KG1 (cell line): ENCODE results near the gene TMEM134.

Source experiments
- DNase-seq: peaks from one replicate; lab custom pipeline; 2025; lab: John Stamatoyannopoulos, UW

TMEM134 gene

DNA sequence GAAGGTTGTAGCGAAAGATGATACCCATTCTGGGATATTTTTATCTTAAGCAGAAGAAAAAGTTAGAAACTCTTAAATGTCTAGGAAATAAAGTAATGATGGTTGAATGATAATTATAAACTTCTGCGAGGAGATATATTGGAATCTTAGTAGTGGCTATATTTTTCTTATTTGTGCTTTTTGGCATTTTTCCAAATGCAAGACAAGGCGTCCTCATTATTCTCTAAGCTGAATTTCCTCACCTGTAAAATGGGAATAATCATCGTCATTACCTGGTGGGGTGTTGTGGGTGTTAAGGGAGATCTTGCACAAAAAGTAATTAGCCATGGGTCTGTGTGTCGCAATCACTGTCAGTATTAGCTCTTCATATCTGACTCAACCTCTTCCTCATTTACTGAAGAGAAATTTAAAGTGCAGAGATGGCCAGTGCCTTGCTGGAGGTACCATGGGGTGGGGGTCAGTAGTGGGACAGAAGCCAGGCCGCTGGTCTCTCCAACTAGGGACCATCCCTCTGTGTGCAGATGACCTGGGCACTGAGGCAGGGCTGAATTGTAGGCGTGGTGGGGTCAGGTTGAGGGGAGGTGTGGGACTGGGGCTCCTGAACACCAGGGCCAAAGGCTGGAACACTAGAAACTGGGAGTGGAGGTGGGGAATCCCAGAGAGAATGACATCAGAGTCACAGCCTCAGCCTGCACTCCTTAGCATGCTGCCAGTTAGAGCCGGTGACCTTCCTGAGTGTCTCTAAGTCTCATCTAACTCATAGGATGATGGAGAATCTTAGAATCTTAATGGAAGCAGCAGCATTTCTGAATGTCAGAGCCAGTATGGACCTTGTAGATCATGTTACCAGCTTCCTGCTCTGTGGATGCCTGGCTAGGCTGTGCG, 32.0 kb upstream of the TMEM134 start:
- DNase-seq = no peak

DNA sequence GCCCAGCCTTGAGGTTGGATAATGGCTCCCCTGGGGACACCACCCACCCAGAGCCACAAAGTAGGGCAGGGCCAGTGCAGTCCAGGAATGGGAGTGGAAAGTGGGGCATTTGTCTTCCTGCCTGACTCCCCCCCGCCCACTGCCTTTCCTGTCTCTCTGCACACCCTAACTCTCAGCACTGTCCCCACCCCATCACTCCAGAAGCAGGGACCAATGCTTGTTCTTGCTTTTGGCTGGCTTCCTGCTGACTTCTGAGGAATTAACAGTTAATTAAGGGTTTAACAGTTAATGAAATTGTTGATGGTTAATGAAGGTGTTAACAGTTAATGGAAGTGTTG, 31.4 kb upstream of the TMEM134 start:
- no peak for DNase-seq

GRCh38 chr11:67499808-67500483, 30.9 kb upstream of the TMEM134 start:
- DNase-seq = no peak

DNA sequence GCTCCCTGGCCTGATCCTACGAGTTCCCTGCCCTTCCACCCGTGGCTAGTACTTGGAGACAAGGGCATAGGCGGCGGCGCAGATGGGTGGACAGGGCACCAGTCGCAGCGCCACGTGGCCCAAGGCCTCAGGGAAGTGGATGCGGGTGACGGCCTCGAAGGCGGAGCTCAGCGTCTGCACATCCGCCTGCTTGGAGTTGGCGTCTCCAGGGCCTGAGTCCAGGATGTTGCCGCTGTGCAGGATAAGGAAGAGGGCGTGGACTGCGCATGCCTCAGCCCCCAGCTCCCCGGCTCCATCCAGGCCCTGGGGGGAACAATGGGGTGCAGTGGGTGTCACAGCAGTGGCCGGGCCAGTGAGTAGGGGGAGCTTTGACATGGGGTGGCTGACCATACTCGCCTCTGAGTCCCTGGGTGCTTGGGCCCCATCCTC, 29.5 kb upstream of the TMEM134 start:
- no peak for DNase-seq

DNA sequence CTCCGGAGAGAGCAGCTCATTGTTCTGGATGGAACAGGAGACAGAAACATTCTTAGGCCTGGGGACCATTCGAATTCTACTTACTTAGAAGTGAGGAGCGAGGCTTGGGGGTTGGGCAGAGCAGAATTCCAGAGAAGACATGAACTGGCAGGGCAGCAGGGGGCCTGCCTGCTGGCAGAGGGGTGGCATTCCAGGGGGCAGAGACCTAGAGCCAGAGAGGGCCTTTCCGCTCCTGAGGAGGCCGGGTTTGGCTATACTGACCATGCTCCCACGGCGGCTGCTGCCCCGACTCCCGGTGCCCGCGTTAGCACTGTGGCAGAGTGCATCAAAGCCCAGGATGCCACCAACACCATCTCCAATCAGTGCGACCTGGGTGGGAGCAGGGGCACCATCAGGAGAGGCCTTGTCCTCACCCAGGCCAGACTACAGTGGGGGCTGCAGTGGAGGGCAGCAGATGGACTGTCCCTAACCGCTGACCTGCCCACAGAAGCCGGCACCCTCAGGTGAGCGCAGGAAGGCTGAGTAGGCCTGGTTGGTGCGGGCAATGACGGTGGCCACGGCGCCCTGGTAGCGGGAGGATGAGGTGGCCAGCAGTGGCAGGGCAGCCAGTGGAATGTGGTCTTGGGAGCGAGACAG, 28.7 kb upstream of the TMEM134 start:
- DNase-seq = no peak

GRCh38 chr11:67496113-67496512, 27.1 kb upstream of the TMEM134 start:
- no peak for DNase-seq

DNA sequence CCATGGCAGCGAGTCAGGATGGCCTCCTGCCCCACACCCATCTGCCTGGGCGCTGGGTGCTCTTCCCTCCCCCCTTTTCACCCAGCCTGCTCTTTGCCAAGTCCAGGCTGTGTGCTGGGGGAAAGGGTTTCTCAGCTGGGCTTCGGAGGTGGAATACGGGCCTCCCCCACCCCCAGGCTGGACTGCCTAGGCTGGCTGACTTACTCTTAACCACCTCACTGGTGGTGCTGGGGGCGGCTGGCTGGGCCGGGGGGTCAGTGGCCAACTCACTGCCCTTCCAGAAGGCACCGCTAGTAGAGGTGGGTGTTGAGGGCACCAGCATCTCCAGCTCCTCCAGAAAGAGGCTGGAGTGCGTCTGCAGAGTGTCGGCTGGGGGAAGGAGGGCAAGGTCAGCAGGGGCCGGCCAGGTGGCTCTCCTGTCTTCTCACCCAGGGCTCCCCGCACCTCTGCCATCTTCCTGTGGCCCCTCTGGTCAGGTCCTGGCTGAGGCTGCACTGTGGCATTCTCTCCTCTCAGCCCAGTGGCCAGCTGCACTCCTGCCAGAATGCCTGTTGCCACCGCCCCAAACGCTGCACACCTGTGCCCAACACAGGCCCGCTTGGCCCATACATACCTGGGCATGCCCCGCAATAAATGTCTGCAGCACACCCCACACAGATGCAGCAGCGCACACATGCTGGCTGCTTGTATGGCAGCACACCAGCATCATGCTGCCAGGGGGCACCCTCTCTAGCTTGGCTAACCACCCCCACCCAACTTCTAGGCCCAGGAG, 26.4 kb upstream of the TMEM134 start:
- no peak for DNase-seq

DNA sequence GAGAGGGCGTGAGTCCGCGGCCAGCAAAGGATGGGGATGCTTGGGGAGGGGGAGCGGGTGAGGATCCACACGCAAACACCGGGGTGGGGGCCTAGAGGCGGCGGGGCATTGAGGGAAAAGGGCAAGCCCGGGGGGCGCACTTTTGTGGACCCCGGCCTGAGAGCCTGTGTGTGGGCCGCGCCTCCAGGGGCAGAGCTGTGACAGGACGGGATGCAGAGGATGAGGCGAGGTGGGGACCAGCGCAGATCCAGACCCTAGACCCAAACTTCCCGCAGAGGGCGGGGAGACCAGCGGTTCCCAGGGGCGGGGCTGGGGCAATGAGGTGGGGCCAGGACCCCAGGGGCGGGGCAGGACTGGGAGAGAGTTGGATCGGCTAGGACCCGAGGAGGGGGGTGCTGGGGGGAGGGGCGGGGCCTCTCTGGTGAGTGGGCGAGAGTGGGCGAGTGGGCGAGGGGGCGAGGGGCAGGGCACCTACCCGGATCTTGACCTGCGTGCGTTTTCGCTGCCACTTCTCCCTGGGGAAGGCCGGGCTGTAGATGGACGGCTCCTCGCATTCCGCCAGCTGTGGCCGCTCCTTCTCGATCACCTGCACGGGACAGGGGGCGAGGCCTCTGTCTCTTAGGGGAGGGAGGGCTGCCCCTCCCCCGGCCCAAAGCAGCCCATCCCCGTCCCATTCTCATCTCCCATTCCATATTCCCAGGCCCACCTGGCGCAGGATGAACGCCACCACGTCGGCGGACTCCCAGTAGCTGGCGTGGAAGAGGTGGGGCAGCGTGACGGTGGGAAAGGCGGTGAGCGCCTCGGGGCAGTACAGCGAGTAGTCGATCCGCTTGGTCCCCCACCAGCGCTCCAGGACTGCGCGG, 25.6 kb upstream of the TMEM134 start:
- no peak for DNase-seq

DNA sequence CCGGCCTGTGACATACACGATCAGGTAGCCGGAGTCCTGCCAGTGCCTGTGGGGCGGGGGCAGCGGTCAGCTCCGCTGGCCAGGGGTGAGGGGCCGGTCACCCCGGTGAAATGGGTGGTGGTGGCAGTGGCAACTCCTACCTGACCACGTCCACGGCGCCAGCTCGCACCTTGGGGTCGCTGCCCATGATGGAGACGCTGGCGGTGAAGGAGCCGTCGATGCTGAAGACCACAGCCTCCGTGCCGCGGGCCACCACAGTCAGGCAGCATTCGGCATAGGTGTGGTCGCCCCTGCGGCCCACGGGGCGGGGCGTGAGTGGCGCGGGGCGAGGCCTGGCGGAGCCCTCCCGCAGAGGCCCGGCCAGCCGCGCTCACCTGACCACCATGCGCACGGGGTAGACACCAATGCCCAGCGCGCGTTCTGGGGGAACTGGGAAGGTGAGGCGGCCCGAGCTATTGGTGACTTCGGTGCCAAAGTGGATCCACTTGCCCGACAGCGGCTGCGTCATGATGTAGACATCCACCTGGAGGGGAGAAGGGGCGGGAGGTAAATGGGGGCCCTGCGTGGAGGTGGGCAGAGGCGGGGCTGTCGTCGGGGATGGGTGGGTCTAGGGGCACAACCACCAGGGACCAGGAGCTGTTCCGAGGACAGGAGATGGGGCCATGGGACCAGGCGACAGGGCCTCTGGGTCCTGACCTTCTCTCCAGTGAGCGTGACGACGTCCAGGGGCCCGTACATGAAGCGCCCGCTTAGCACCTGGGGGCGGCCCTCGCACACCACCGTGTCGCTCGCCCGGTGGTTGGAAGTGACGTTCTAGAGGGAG, 24.7 kb upstream of the TMEM134 start:
- DNase-seq = no peak

GRCh38 chr11:67492801-67493547, 23.9 kb upstream of the TMEM134 start:
- DNase-seq = no peak

GRCh38 chr11:67492069-67492727, 23.1 kb upstream of the TMEM134 start:
- no peak for DNase-seq

- no peak for DNase-seq
These were observed 22.4 kb upstream of the TMEM134 start for GRCh38 chr11:67491276-67492068.

DNA sequence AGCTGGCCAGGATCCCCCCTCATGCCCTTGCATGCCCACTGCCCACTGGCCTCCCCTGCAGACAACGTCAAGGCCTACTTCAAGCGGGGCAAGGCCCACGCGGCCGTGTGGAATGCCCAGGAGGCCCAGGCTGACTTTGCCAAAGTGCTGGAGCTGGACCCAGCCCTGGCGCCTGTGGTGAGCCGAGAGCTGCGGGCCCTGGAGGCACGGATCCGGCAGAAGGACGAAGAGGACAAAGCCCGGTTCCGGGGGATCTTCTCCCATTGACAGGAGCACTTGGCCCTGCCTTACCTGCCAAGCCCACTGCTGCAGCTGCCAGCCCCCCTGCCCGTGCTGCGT, 21.6 kb upstream of the TMEM134 start:
- DNase-seq = no peak

- DNase-seq = no peak
These were observed 21.1 kb upstream of the TMEM134 start for GRCh38 chr11:67489885-67490726.

DNA sequence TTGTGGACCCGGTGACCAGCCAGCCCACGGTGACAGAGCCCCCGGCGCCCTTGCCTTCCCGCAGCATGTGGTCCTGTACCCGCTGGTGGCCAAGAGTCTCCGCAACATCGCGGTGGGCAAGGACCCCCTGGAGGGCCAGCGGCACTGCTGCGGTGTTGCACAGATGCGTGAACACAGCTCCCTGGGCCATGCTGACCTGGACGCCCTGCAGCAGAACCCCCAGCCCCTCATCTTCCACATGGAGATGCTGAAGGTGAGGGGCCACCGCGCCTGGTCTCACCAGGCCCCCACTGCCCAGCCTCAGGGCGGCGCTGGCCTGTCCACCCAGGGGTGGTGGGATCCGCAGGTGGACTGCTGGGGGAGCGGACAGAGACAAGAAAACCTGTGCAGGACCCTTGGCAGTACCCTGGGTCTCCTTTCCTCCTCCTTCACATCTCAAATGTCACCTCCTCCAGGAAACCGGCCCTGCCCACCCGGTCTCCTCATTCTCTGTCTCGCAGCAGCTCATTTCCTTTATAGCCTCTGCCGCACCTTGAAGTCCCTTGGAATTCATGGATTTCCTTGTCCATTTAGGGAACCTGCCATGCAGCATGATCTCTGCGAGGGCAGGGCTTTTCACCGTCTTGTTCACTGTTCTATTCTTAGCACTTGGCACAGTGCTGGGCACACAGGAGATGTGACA, 20.3 kb upstream of the TMEM134 start:
- DNase-seq = no peak

DNA sequence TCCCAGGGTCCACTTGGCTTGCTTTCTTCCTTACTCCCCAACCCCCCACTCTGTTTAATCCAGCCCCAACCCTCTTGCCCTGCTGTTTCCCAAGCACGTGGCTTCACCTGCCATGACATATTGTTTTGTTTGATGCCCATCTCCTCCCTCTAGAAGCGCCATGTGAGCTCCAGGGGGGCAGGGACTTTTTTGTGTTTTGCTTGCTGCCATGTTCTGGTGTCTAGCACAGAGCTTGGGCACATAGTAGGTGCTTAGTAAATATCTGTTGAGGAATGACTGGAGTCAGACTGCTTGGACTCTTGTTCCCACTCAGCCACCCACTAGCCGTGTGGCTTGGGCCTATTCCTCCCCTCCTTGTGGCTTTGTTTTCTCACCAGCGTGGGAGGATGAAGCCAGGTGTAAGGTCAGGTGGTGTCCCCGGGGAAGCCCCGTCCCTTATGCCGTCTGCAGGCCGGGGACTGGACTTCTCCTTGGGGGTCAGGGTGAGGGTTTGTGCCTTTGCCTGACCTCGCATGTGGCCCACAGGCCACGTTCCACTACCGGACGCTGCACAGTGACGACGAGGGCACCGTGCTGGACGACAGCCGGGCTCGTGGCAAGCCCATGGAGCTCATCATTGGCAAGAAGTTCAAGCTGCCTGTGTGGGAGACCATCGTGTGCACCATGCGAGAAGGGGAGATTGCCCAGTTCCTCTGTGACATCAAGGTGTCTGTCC, 17.6 kb upstream of the TMEM134 start:
- no peak for DNase-seq
